ENCODE data around the gene MPRIP.

- no peak for TF ChIP-seq RAD21 (IDR thresholded peaks at IDR 0.05; ENCODE audit: low read depth)
- no peak for TF ChIP-seq TCF12 (IDR thresholded peaks at IDR 0.05; ENCODE audit: low read depth)
- no peak for TF ChIP-seq REST (IDR thresholded peaks at IDR 0.05; ENCODE audit: low read depth)
- no peak for TF ChIP-seq NFIC (IDR thresholded peaks at IDR 0.05)
- TF ChIP-seq EP300 (IDR thresholded peaks at IDR 0.05; ENCODE audit: borderline replicate concordance), result no peak
- no peak for TF ChIP-seq MAX (IDR thresholded peaks at IDR 0.05)
- no peak for TF ChIP-seq ZBTB7A (IDR thresholded peaks at IDR 0.05; ENCODE audit: low read depth)
- no peak for TF ChIP-seq YY1 (IDR thresholded peaks at IDR 0.05; ENCODE audit: low read depth)
- no peak for TF ChIP-seq TAF1 (IDR thresholded peaks at IDR 0.05; ENCODE audit: low read depth)
- no peak for TF ChIP-seq CREB1 (IDR thresholded peaks at IDR 0.05; ENCODE audit: low read depth)
- no peak for TF ChIP-seq CEBPB (IDR thresholded peaks at IDR 0.05)
- TF ChIP-seq USF1 (IDR thresholded peaks at IDR 0.05), result no peak
- TF ChIP-seq TEAD4 (IDR thresholded peaks at IDR 0.05), result no peak
- no peak for TF ChIP-seq EGR1 (IDR thresholded peaks at IDR 0.05)
Measured at GRCh38 chr17:17129466-17129865, 87.2 kb downstream of the MPRIP start.

Data from Ishikawa (cell line).